GM12878 (cell line): ENCODE measurements around the gene SCNN1A. TPM values are rescaled to one million over a fixed set of nuclear protein-coding genes. Genes with fewer than 3 reads are reported as not detected.

Experiments used
- ATAC-seq: fragments of 200-7000 bp; cut with Tn5 transposase; 3 replicates; pipeline ENCODE4 v1.9.1; 2020; ENCODE audit warnings: mild to moderate bottlenecking, moderate library complexity
- BruUV-seq: library from RNA; stranded (reverse); fragments of 400-500 nt; replicated peaks from 2 replicates; lab custom pipeline; 2021; lab: Mats Ljungman, UMichigan
- CTCF ChIA-PET: fragments of 300-600 bp; sonication (Branson Sonifier 250); formaldehyde crosslinking; extraction: SDS; loops from one replicate; lab custom pipeline; 2021; ENCODE audit warnings: inconsistent platforms; lab: Yijun Ruan, JAX
- POLR2A ChIA-PET: fragments of 350-600 bp; formaldehyde crosslinking; extraction: SDS; loops from one replicate; lab custom pipeline; 2021; ENCODE audit warnings: inconsistent platforms; lab: Charles Lee
- RAD21 ChIA-PET: fragments of 300-600 bp; sonication (Branson Sonifier 250); formaldehyde crosslinking; loops from one replicate; lab custom pipeline; 2023; ENCODE audit warnings: antibody characterized with exemption; ENCODE audit not compliant: unreplicated experiment; lab: Charles Lee
- SMC1A ChIA-PET: fragments of 300-600 bp; sonication (Branson Sonifier 250); formaldehyde crosslinking; loops from one replicate; lab custom pipeline; 2023; ENCODE audit not compliant: unreplicated experiment, uncharacterized antibody; lab: Charles Lee
- DNase-seq: peaks from one replicate; pipeline ENCODE4 v3.0.0-alpha.2; 2011; ENCODE audit warnings: low read depth, low spot score
- FAIRE-seq: peaks from 3 replicates; lab custom pipeline; 2011; peaks lifted over from hg19 to GRCh38; lab: Jason Lieb, UNC
- H2AFZ ChIP-seq: 2 replicates; pipeline ENCODE4 v1.6.0; 2011; ENCODE audit warnings: low read depth, low read length, control low read depth; ENCODE audit not compliant: control insufficient read depth
- H3K27ac ChIP-seq: 2 replicates; pipeline ENCODE4 v1.5.1; 2011; ENCODE audit warnings: control low read depth; ENCODE audit not compliant: control insufficient read depth, insufficient read depth
- H3K27me3 ChIP-seq, 2 experiments: replicated peaks in 1 of 2; 2 replicates each; pipeline versions ENCODE4 v1.6.0 to v1.6.1; 2011; ENCODE audit warnings: low read length in 1 of 2; ENCODE audit not compliant: control insufficient read depth in 2 of 2, insufficient read depth in 2 of 2
- H3K36me3 ChIP-seq, 2 experiments: 2 replicates each; pipeline ENCODE4 v1.5.1; 2011; ENCODE audit warnings: low read length in 1 of 2; ENCODE audit not compliant: control insufficient read depth in 2 of 2, insufficient read depth in 2 of 2
- H3K4me1 ChIP-seq: 2 replicates; pipeline ENCODE4 v1.6.1; 2011; ENCODE audit warnings: mild to moderate bottlenecking, low read length, moderate library complexity, mixed read lengths; ENCODE audit not compliant: control insufficient read depth, insufficient read depth
- H3K4me2 ChIP-seq: 2 replicates; pipeline ENCODE4 v1.6.0; 2011; ENCODE audit warnings: control low read depth; ENCODE audit not compliant: control insufficient read depth, insufficient read depth
- H3K4me3 ChIP-seq: fragments of 200-600 bp; sonication (generic); 2 replicates; pipeline ENCODE4 v1.5.1; 2016
- H3K79me2 ChIP-seq: 2 replicates; pipeline ENCODE4 v1.6.0; 2011; ENCODE audit warnings: low read length; ENCODE audit not compliant: control insufficient read depth, insufficient read depth
- H3K9ac ChIP-seq: 2 replicates; pipeline ENCODE4 v1.8.0; 2011; ENCODE audit warnings: low read length, control low read depth, mixed read lengths; ENCODE audit not compliant: control insufficient read depth, insufficient read depth
- H3K9me3 ChIP-seq: replicated peaks from 3 replicates; pipeline ENCODE4 v1.5.1; 2011; ENCODE audit warnings: mild to moderate bottlenecking, low read length; ENCODE audit not compliant: control insufficient read depth, insufficient read depth
- H4K20me1 ChIP-seq: 2 replicates; pipeline ENCODE4 v1.6.0; 2011; ENCODE audit not compliant: control insufficient read depth, insufficient read depth
- BHLHE40 ChIP-seq, 2 experiments: fragments of 450-650 bp in 1 of 2; IDR thresholded peaks; 2 replicates each; pipeline ENCODE4 v1.6.1; 2011 to 2017; ENCODE audit warnings: low read depth in 2 of 2, borderline replicate concordance in 1 of 2, improper control_type of control experiment in 1 of 2, low read length in 1 of 2, mild to moderate bottlenecking in 1 of 2
- ESRRA ChIP-seq: IDR thresholded peaks from 2 replicates; pipeline ENCODE4 v1.6.1; 2012; ENCODE audit warnings: mild to moderate bottlenecking, low read length, improper control_type of control experiment
- GABPA ChIP-seq: IDR thresholded peaks from 2 replicates; pipeline ENCODE4 v1.6.1; 2014; ENCODE audit warnings: antibody characterized with exemption, low read depth, mild to moderate bottlenecking, inconsistent platforms
- MYC ChIP-seq: IDR thresholded peaks from 2 replicates; pipeline ENCODE4 v1.6.1; 2011; ENCODE audit warnings: mild to moderate bottlenecking, low read length, moderate library complexity, inconsistent platforms; ENCODE audit not compliant: insufficient read depth, insufficient replicate concordance, insufficient read length, severe bottlenecking
- PBX3 ChIP-seq: IDR thresholded peaks from 2 replicates; pipeline ENCODE4 v1.6.1; 2011; ENCODE audit warnings: mild to moderate bottlenecking, low read depth, low read length, moderate library complexity; ENCODE audit not compliant: insufficient replicate concordance
- SRF ChIP-seq, 2 experiments: IDR thresholded peaks; 2 replicates each; pipeline ENCODE4 v1.6.1; 2011; ENCODE audit warnings: low read depth in 2 of 2, low read length in 2 of 2, mild to moderate bottlenecking in 1 of 2, moderate library complexity in 1 of 2
- TCF12 ChIP-seq: IDR thresholded peaks from 2 replicates; pipeline ENCODE4 v1.6.1; 2011; ENCODE audit warnings: low read depth, mild to moderate bottlenecking, low read length
- YBX1 ChIP-seq: fragments of 450-650 bp; IDR thresholded peaks from 2 replicates; pipeline ENCODE4 v1.6.1; 2016; ENCODE audit warnings: antibody characterized with exemption
- ZBED1 ChIP-seq: IDR thresholded peaks from 2 replicates; pipeline ENCODE4 v1.6.1; 2016; ENCODE audit warnings: borderline replicate concordance
- ZNF217 ChIP-seq: fragments of 450-650 bp; IDR thresholded peaks from 2 replicates; pipeline ENCODE4 v1.6.1; 2017; ENCODE audit warnings: antibody characterized with exemption, mild to moderate bottlenecking
- WGBS: methylation state at CpG from one replicate; pipeline ENCODE4 v1.1.6; 2016; ENCODE audit warnings: low lambda C conversion rate; ENCODE audit not compliant: insufficient replicate concordance, insufficient coverage; ENCODE audit errors: missing lambda C conversion rate; 5-methylcytosine and 5-hydroxymethylcytosine counted together
- in situ Hi-C: fragments of 300-500 bp; cut with MboI; formaldehyde crosslinking; loops from 9 replicates; pipeline ENCODE4 v1.14.3; 2018; ENCODE audit warnings: mixed read lengths
- intact Hi-C: fragments of 100-400 bp; cut with micrococcal nuclease; formaldehyde crosslinking; loops from one replicate; pipeline ENCODE4 v1.14.2; 2022; ENCODE audit not compliant: unreplicated experiment
- polyA plus RNA-seq, 11 experiments: library from polyadenylated mRNA; depleted of rRNA in 4 of 11; unstranded in 6 of 11; stranded (reverse) in 5 of 11; fragments of >200 nt; fragmentation: Nextera tagmentation in 4 of 11; fragmentation: Illumina TruSeq in 1 of 11; extraction: Ambion mirVana in 4 of 11; extraction: Trizol in 1 of 11; gene quantifications; 1 replicate in 1 of 11; 2 replicates in 10 of 11; pipeline versions ENCODE4 v1.2.1 to v1.2.3, GENCODE V29; 2011 to 2016; ENCODE audit warnings: inconsistent platforms in 2 of 11, missing spikeins in 2 of 11, low read depth in 1 of 11
- total RNA-seq, 4 experiments: library from RNA; depleted of rRNA in 3 of 4; stranded (reverse); fragments of >200 nt in 3 of 4; fragmentation: Illumina TruSeq in 1 of 4; extraction: Trizol in 1 of 4; gene quantifications; 2 replicates each; pipeline versions ENCODE4 v1.2.1 to v1.2.3, GENCODE V29; 2013 to 2021
- TF ChIP-seq, protein P1 (sequence below): fragments of 450-650 bp; IDR thresholded peaks from 2 replicates; pipeline ENCODE4 v1.6.1; 2018; ENCODE audit warnings: borderline replicate concordance, mild to moderate bottlenecking; ENCODE audit not compliant: partially characterized antibody
- TF ChIP-seq, protein P2 (sequence below): fragments of 450-650 bp; IDR thresholded peaks from 2 replicates; pipeline ENCODE4 v1.6.1; 2016; ENCODE audit warnings: mild to moderate bottlenecking

The SCNN1A gene
- total and polyA plus RNA-seq, 10 of the 15 experiments (the other 5 are each of a cell fraction or from before 2014, with no cell fraction given), result 0.14 to 0.69 TPM; not detected in 8

DNA sequence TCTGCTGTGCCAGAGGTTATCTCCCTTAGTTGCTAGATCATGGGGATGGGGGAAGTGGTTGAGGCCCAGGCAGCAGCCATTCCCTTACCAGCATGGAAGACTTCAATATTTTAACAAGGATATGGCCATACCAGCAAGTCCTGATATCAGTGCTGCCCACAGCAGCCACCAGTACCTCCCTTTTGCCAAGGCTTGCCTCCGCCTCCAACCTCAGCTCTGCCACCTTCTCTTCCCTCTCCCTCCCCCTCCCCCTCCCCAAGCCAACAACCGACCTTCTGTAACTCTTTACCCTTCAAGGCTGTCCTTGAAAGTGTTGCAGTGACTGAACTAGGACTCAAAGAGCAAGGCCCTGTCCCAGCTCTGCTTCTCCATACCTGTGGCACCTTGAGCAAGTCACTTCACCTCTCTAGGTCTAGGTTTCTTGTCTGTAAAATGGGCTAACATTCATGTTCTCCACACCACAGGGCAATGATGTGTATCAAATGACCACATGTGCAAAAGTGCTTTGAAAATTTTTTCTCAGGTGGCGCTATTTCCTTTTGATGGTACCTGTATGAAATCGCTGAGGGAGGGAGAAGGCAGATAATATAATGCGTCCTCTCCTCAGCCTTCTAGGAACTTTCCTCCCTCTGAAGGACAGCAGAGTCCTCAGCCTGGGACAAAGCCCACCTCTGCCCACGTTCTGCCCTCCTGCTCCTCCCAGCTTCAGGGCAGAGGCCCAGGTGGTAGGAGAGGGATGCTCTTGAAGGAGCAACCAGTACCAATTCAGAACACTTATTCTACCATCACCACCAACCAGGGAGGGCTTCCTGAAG lies 50.2 kb downstream of the SCNN1A start:
- no peaks in the 10 kb centered on the region for H3K79me2 ChIP-seq
- ChIA-PET CTCF (interaction anchor here (0.8 to 4.3 kb wide), 13 partner anchors 11 to 140 kb away, joined by 3 to 45 read pairs (median 4); partner anchors contain the start of genes CD27 and TAPBPL), POLR2A (interaction anchor here (0.6 to 0.7 kb wide), 2 partner anchors 10 to 126 kb away, joined by 3 to 4 read pairs; no protein-coding TSS in a partner anchor), RAD21 (interaction anchor here (0.8 to 2.6 kb wide), 6 partner anchors 11 to 214 kb away, joined by 3 to 18 read pairs (median 10); partner anchors contain the start of gene TNFRSF1A)
- H3K4me1 ChIP-seq, result peaks cover 38% of the 10 kb centered on the region
- ATAC-seq (no peak), DNase-seq (no peak), FAIRE-seq (no peak)
- H2AFZ ChIP-seq, result no peak overlapping the region
- H3K4me3 ChIP-seq, result no peak overlapping the region
- H3K36me3 ChIP-seq, result peaks cover 0 to 5% of the 10 kb centered on the region in 2 experiments; a peak in 3 of 4 replicates
- WGBS, result 60% methylated on average over 6 of the region's 6 CpGs
- BruUV-seq, result no TSS peak
- no peaks in the 10 kb centered on the region for H3K27me3 ChIP-seq
- H3K27ac ChIP-seq, result no peak overlapping the region
- no peak overlapping the region for H3K4me2 ChIP-seq
- in situ Hi-C loops, result no loop called here
- TF ChIP-seq ZBED1 (no peak), MYC (no peak), SRF (IDR thresholded peaks at IDR 0.05; ENCODE audit: low read depth in 2 of 2, low read length in 2 of 2) (no peak), ESRRA (no peak), PBX3 (no peak), TCF12 (no peak), ZNF217 (no peak), YBX1 (no peak), BHLHE40 (IDR thresholded peaks at IDR 0.05; ENCODE audit: borderline replicate concordance in 1 of 2, low read depth in 2 of 2, low read length in 1 of 2) (no peak), GABPA (no peak)
- TF ChIP-seq, protein P1, sequence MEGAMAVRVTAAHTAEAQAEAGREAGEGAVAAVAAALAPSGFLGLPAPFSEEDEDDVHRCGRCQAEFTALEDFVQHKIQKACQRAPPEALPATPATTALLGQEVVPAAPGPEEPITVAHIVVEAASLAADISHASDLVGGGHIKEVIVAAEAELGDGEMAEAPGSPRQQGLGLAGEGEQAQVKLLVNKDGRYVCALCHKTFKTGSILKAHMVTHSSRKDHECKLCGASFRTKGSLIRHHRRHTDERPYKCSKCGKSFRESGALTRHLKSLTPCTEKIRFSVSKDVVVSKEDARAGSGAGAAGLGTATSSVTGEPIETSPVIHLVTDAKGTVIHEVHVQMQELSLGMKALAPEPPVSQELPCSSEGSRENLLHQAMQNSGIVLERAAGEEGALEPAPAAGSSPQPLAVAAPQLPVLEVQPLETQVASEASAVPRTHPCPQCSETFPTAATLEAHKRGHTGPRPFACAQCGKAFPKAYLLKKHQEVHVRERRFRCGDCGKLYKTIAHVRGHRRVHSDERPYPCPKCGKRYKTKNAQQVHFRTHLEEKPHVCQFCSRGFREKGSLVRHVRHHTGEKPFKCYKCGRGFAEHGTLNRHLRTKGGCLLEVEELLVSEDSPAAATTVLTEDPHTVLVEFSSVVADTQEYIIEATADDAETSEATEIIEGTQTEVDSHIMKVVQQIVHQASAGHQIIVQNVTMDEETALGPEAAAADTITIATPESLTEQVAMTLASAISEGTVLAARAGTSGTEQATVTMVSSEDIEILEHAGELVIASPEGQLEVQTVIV, result no peak
- TF ChIP-seq, protein P2, sequence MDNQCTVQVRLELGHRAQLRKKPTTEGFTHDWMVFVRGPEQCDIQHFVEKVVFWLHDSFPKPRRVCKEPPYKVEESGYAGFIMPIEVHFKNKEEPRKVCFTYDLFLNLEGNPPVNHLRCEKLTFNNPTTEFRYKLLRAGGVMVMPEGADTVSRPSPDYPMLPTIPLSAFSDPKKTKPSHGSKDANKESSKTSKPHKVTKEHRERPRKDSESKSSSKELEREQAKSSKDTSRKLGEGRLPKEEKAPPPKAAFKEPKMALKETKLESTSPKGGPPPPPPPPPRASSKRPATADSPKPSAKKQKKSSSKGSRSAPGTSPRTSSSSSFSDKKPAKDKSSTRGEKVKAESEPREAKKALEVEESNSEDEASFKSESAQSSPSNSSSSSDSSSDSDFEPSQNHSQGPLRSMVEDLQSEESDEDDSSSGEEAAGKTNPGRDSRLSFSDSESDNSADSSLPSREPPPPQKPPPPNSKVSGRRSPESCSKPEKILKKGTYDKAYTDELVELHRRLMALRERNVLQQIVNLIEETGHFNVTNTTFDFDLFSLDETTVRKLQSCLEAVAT, result no peak
- TF ChIP-seq, all 136 proteins: peak for 0
- Histone ChIP-seq H4K20me1 (no peaks in the 10 kb centered on the region), H3K9ac (no peak overlapping the region), H3K9me3 (no peaks in the 10 kb centered on the region)
- SMC1A ChIA-PET, result interaction anchor here (0.8 to 2.9 kb wide), 9 partner anchors 10 to 139 kb away, joined by 3 to 11 read pairs (median 4); no protein-coding TSS in a partner anchor
- intact Hi-C loops, result loop anchor here (5.0 kb wide), 1 partner anchor 142 kb away; no protein-coding TSS in a partner anchor
